RWPE2 (cell line): ENCODE measurements around the gene UBE3C.

Experiments
- ATAC-seq: fragments of 200-7000 bp; cut with Tn5 transposase; 3 replicates; pipeline ENCODE4 v1.9.1; 2021; ENCODE audit warnings: low read depth
- DNase-seq: peaks from one replicate; pipeline ENCODE4 v3.0.0-alpha.2; 2020; ENCODE audit warnings: low spot score
- H3K27ac ChIP-seq: fragments of 450-650 bp; 2 replicates; pipeline ENCODE4 v1.5.1; 2017; ENCODE audit warnings: mild to moderate bottlenecking; ENCODE audit not compliant: poor library complexity, severe bottlenecking
- H3K27me3 ChIP-seq: fragments of 250-450 bp; sonication (Bioruptor Pico); 2 replicates; pipeline ENCODE4 v1.5.1; 2021; ENCODE audit warnings: mild to moderate bottlenecking, moderate library complexity; ENCODE audit not compliant: insufficient read depth, poor library complexity, severe bottlenecking
- H3K36me3 ChIP-seq: fragments of 250-450 bp; sonication (Bioruptor Pico); 2 replicates; pipeline ENCODE4 v1.5.1; 2020; ENCODE audit warnings: low read depth, mild to moderate bottlenecking, moderate library complexity
- H3K4me1 ChIP-seq: fragments of 250-450 bp; sonication (Bioruptor Pico); 2 replicates; pipeline ENCODE4 v1.5.1; 2021; ENCODE audit warnings: mild to moderate bottlenecking, moderate library complexity; ENCODE audit not compliant: insufficient read depth, poor library complexity, severe bottlenecking
- H3K4me3 ChIP-seq: fragments of 250-450 bp; sonication (Bioruptor Pico); 2 replicates; pipeline ENCODE4 v1.5.1; 2021; ENCODE audit warnings: mild to moderate bottlenecking, moderate library complexity; ENCODE audit not compliant: severe bottlenecking
- H3K9me3 ChIP-seq: fragments of 250-450 bp; sonication (Bioruptor Pico); 2 replicates; pipeline ENCODE4 v1.5.1; 2021; ENCODE audit warnings: mild to moderate bottlenecking, moderate library complexity; ENCODE audit not compliant: severe bottlenecking
- CTCF ChIP-seq: fragments of 450-650 bp; IDR thresholded peaks from one replicate; pipeline ENCODE4 v1.5.1; 2017; ENCODE audit warnings: mild to moderate bottlenecking, moderate library complexity; ENCODE audit not compliant: poor library complexity, severe bottlenecking

Gene UBE3C

GRCh38 chr7:157265051-157265450 lies 126.3 kb downstream of the UBE3C start:
- H3K36me3 ChIP-seq: peaks cover 58% of the 10 kb centered on the region
- no peak for TF ChIP-seq CTCF
- no peaks in the 10 kb centered on the region for H3K4me1 ChIP-seq
- no peaks in the 10 kb centered on the region for H3K9me3 ChIP-seq
- no peak overlapping the region for H3K27ac ChIP-seq
- ATAC-seq (no peak), DNase-seq (no peak)
- no peak overlapping the region for H3K4me3 ChIP-seq
- no peaks in the 10 kb centered on the region for H3K27me3 ChIP-seq

- peaks cover 55% of the 10 kb centered on the region for H3K36me3 ChIP-seq
- no peak overlapping the region for H3K27ac ChIP-seq
- no peaks in the 10 kb centered on the region for H3K27me3 ChIP-seq
- no peak for ATAC-seq
- no peak for DNase-seq
- H3K4me1 ChIP-seq: peaks cover 2% of the 10 kb centered on the region
- no peak overlapping the region for H3K4me3 ChIP-seq
- TF ChIP-seq CTCF: no peak
- no peaks in the 10 kb centered on the region for H3K9me3 ChIP-seq
These were observed 127.5 kb downstream of the UBE3C start for GRCh38 chr7:157266272-157266671.

- no peak for TF ChIP-seq CTCF
- ATAC-seq: no peak
These were observed 128.8 kb downstream of the UBE3C start for GRCh38 chr7:157267516-157267915.

GRCh38 chr7:157267956-157268355 lies 129.2 kb downstream of the UBE3C start:
- Histone ChIP-seq H3K27me3 (no peaks in the 10 kb centered on the region), H3K4me3 (no peak overlapping the region), H3K9me3 (no peaks in the 10 kb centered on the region), H3K4me1 (peaks cover 15% of the 10 kb centered on the region), H3K36me3 (peaks cover 44% of the 10 kb centered on the region), H3K27ac (no peak overlapping the region)
- ATAC-seq (no peak), DNase-seq (no peak)
- no peak for TF ChIP-seq CTCF

More at GRCh38 chr7:157267516-157267915, 128.8 kb downstream of the UBE3C start:
- DNase-seq: no peak
- Histone ChIP-seq H3K27ac (no peak overlapping the region), H3K9me3 (no peaks in the 10 kb centered on the region), H3K4me1 (peaks cover 12% of the 10 kb centered on the region), H3K4me3 (no peak overlapping the region), H3K36me3 (peaks cover 48% of the 10 kb centered on the region), H3K27me3 (no peaks in the 10 kb centered on the region)

- no peak overlapping the region for H3K27ac ChIP-seq
- H3K27me3 ChIP-seq: no peaks in the 10 kb centered on the region
- peaks cover 41% of the 10 kb centered on the region for H3K36me3 ChIP-seq
These were observed 129.8 kb downstream of the UBE3C start for GRCh38 chr7:157268540-157268939.

More at GRCh38 chr7:157268540-157268939, 129.8 kb downstream of the UBE3C start:
- ATAC-seq (no peak), DNase-seq (no peak)
- H3K9me3 ChIP-seq: no peaks in the 10 kb centered on the region
- TF ChIP-seq CTCF: no peak
- H3K4me1 ChIP-seq: peaks cover 18% of the 10 kb centered on the region
- H3K4me3 ChIP-seq: no peak overlapping the region
